HPDE6-E6E7 (cell line): Measurements from ENCODE around the gene TANGO2.

ENCODE experiments used
- DNase-seq: peaks from one replicate; pipeline ENCODE4 v3.0.0; 2011; ENCODE audit warnings: missing footprints; ENCODE audit errors: extremely low spot score

TANGO2 gene

GRCh38 chr22:20043057-20043996 is 22.4 kb downstream of the TANGO2 start:
- no peak for DNase-seq

GRCh38 chr22:20043997-20044342 is 23.1 kb downstream of the TANGO2 start:
- DNase-seq = no peak

GRCh38 chr22:20044495-20045151 is 23.7 kb downstream of the TANGO2 start:
- no peak for DNase-seq

- no peak for DNase-seq
Measured at GRCh38 chr22:20046730-20047129, 25.8 kb downstream of the TANGO2 start.

- DNase-seq = no peak
Measured at GRCh38 chr22:20051927-20052308, 31.0 kb downstream of the TANGO2 start.

- no peak for DNase-seq
Measured at GRCh38 chr22:20052309-20053259, 31.7 kb downstream of the TANGO2 start.

GRCh38 chr22:20053407-20054033 is 32.6 kb downstream of the TANGO2 start:
- DNase-seq = no peak

GRCh38 chr22:20054034-20054427 is 33.1 kb downstream of the TANGO2 start:
- DNase-seq = no peak

- DNase-seq = no peak
Measured at GRCh38 chr22:20054485-20054884, 33.6 kb downstream of the TANGO2 start.

- no peak for DNase-seq
Measured at GRCh38 chr22:20055144-20055543, 34.2 kb downstream of the TANGO2 start.

GRCh38 chr22:20055654-20056053 is 34.7 kb downstream of the TANGO2 start:
- no peak for DNase-seq

- DNase-seq = no peak
Measured at GRCh38 chr22:20056161-20056560, 35.3 kb downstream of the TANGO2 start.

- no peak for DNase-seq
Measured at GRCh38 chr22:20056696-20057386, 35.9 kb downstream of the TANGO2 start.

- DNase-seq = no peak
Measured at GRCh38 chr22:20057596-20058268, 36.8 kb downstream of the TANGO2 start.

- DNase-seq = no peak
Measured at GRCh38 chr22:20058989-20059770, 38.3 kb downstream of the TANGO2 start.

- no peak for DNase-seq
Measured at GRCh38 chr22:20060700-20061480, 40.0 kb downstream of the TANGO2 start.

- peak; percentile 75 for DNase-seq
Measured at GRCh38 chr22:20061481-20061861, 40.6 kb downstream of the TANGO2 start.

- peak; percentile 92 for DNase-seq
Measured at GRCh38 chr22:20062043-20062765, 41.3 kb downstream of the TANGO2 start.
